Right renal pelvis (tissue), 4 donors: ENCODE measurements around the gene KRTAP12-2. TPM values are rescaled to one million over a fixed set of nuclear protein-coding genes. Genes with fewer than 3 reads are reported as not detected.
"Not testable (repeated sequence)": the region's sequence is repeated elsewhere in the genome, so short reads cannot be mapped to it uniquely, and the experiment has no call there.

Experiments used
- DNase-seq, 4 donors: peaks; one replicate each; pipeline ENCODE4 v3.0.0-alpha.2; 2013; ENCODE audit warnings: low read depth in 4 of 4, low spot score in 3 of 4, missing footprints in 1 of 4
- polyA plus RNA-seq, 4 donors: library from polyadenylated mRNA; unstranded; fragments of 120-200 nt; gene quantifications; one replicate each; pipeline ENCODE4 v1.2.1, GENCODE V29; 2013; ENCODE audit not compliant: insufficient read length in 4 of 4

Gene KRTAP12-2
- polyA plus RNA-seq, 4 donors, result not detected

DNA sequence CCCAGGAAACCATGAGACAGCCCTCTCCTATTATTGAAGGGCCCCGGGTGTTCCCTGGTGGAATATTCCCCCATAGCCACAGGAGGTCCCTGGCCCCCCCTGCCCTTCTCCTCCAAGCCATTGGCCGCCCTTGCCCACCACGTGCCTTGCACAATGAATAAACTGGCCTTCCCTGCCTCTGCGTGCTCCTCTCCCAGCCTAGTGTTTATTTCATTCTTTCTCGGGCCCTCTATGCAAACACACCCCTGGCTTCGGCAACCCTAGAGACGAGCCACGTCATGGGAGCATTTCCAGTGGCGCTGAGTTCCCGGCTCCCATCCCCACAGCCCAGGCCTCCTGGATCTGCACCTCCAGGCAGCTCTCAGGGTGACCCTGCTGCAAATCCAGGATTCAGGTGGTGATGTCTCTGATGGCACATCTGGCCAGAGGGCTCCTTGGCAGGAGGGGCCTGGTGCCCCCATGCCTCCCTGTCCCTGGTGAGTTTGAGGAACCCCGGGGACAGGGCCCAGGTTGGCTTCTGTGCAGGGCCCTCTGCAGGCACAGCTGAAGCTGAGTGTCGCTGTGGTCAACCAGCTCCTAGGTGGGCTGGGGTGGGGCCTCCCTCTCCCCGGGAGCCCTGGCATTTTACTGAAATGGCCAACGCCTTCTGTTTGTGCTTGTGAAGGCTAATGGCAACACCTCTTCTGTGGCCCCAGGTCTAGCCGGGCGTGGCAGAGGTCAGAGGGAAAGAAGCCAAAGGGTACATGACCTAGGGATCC, 36.4 kb upstream of the KRTAP12-2 start:
- DNase-seq, result no peak

GRCh38 chr21:44702111-44702972, 35.6 kb upstream of the KRTAP12-2 start:
- no peak for DNase-seq

GRCh38 chr21:44701541-44701940, 34.8 kb upstream of the KRTAP12-2 start:
- DNase-seq, result no peak

DNA sequence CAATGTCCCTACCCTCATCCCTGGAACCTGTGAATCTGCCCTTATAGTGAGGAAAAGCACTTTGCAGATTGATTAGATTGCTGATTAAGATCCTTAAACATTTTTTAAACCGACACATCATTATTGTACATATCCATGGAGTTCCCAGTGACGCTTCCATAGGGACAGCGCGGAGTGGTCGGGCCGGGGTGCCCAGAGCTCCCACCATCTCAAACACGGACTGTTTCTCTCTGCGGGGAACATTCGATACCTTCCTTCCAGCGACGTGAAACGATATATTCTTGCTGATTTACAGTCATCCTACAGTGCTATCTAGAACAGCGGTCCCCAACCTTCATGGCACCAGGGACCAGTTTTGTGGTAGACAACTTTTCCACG, 34.3 kb upstream of the KRTAP12-2 start:
- no peak for DNase-seq

GRCh38 chr21:44700101-44701022, 33.6 kb upstream of the KRTAP12-2 start:
- no peak for DNase-seq

DNA sequence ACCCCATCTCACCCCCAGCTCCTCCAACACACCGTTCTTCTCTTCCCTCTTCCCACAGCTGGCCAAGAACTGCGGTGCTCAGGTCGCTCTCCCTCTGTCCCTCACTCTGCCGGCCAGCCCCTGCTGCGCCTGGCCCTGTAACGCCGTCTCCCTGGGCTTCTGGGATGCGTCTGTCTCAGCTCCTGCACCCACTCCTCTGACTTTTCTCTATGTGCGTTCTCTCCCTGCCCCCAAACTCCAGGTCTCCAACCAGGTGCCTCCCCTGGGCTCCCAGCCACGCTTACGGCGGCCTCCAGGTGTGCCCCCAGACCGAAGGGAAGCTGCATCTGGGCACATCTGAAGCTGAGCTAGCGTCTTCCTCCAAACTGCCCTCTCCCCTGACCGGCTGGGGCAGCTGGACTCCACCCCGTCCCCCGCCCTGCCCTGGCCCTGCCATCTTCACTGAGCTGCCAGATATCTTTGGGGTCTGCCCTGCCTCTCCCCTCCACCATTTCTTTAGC, 32.8 kb upstream of the KRTAP12-2 start:
- DNase-seq, result no peak

DNA sequence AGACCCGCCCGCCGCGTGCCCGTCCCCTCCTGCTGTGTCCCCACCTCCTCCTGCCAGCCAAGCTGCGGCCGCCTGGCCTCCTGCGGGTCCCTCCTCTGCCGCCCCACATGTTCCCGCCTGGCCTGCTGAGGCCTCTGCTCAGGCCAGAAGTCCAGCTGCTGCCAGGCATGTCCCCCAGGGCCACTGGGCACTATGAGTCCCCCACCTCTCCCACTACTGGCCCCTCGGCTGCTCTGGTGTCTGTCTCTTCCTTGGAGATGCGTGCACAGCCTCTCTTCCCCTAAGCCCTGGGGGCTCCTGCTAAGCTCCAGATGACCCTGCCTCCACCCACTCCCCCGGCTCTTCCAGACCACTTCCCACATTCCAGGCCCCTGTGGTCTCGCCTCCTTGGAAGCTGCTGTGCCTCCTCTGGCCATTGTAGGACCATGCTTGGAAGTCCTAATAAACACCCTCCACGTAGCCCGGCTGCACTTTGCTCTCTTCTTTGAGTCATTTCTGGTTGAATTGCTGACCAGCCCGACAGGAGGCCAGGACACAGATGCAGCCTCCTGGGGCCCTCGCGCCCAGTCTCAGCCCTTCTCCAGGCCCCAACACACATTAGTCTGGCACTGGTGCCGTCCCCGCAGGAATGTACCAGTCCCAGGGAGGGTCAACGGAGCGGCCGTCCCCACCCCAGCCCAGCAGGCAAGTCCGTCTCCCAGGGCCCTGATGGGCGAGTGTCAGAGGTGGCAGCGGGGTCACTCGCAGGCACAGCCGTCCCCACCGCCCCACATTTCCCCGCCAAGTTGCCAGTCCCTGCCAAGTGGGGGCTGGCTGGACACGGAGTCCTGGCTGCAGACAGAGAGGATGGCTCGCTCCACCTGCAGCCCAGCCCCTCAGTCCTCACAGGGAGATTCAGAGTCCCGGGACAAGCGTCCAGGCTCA, 31.3 kb upstream of the KRTAP12-2 start:
- DNase-seq, result no peak

DNA sequence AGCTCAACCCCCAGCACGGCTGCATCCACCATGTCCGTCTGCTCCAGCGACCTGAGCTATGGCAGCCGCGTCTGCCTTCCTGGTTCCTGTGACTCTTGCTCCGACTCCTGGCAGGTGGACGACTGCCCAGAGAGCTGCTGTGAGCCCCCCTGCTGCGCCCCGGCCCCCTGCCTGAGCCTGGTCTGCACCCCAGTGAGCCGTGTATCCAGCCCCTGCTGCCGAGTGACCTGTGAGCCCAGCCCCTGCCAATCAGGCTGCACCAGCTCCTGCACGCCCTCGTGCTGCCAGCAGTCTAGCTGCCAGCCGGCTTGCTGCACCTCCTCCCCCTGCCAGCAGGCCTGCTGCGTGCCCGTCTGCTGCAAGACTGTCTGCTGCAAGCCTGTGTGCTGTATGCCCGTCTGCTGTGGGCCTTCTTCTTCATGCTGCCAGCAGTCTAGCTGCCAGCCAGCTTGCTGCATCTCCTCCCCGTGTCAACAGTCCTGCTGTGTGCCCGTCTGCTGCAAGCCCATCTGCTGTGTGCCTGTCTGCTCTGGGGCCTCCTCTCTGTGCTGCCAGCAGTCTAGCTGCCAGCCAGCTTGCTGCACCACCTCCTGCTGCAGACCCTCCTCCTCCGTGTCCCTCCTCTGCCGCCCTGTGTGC, 30.6 kb upstream of the KRTAP12-2 start, which contains the start of gene KRTAP10-12:
Gene KRTAP10-12 (plus strand): TSS at position 1 of the 639 bp plus-strand sequence. CDS start 30 bp downstream, at position 31.
- not testable (repeated sequence) for DNase-seq

DNA sequence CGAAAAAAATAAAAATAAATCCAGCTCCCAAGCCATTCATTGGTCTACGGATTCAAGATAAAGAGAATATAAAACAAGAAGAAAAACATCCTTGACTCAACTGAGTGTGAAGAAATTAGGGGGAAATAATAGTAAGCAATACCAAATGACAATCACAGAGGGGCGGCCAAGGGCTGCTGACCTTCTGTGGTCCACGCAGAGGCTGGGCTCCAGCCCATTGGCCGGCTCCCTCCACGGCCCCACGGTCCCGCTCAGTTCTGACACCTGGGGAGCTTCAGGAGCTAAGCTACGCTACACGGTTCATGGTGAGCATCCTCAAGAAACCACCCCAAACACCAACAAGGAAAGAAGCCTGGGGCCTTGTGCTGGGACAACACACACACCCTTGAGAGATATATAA, 29.8 kb upstream of the KRTAP12-2 start:
- no peak for DNase-seq

- DNase-seq, result no peak
These were observed 28.9 kb upstream of the KRTAP12-2 start for GRCh38 chr21:44695641-44696040.

DNA sequence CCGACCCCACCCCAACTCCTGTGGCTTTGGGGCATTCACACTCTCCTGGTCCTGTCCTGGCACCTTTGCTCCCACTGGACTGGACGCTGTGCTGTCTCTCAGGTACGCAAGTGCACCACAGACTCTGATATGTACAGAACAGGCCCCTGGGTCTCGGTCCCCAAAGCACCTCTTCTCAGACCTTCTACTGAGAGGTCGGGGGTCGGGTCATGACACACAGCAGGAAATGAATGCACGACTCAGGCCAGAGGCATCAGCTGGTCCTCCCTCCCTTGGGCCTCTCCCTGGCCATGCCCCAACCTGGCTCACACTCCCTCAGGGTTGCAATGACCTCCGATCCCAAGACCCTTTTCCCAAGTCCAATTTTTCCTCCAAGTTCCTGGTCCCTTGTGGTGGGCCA, 28.5 kb upstream of the KRTAP12-2 start:
- DNase-seq, result no peak

DNA sequence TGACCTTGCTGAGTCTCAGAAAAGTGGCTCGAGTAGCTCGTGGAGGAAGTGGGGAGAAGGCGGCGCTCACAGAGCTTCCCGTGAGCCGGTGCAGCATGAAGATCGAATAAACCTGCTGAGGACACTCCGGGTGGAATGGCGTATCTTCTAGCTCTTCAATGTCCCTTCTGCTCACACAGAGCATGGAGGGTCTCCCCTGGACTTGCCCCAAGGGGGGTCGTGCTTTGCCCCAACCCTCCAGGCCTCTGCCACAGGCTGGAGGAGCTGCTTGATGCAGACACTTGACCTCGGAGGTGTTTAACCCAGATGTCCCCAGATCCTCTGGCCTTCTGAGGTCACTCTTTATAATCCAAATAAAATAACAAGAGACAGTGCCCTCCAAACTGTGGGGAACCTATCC, 28.0 kb upstream of the KRTAP12-2 start:
- DNase-seq, result no peak

- no peak for DNase-seq
These were observed 26.2 kb upstream of the KRTAP12-2 start for GRCh38 chr21:44692798-44693512.

DNA sequence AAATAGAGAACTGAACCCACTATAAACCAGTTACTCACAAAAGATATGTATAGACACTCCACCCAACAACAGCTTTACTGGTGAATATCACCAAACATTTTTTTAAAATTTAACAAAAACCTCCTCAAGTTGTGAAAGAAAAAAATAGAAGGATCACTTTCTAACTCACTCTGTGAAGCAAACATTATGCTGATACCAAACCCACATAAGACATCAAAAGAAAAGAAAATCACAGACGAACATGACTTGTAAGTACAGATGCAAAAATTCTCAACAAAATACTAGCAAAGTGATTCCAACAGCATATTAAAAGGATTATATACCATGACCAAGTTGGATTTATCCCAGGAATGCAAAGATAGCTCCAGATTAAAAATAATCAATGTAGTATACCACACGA, 25.0 kb upstream of the KRTAP12-2 start:
- no peak for DNase-seq

DNA sequence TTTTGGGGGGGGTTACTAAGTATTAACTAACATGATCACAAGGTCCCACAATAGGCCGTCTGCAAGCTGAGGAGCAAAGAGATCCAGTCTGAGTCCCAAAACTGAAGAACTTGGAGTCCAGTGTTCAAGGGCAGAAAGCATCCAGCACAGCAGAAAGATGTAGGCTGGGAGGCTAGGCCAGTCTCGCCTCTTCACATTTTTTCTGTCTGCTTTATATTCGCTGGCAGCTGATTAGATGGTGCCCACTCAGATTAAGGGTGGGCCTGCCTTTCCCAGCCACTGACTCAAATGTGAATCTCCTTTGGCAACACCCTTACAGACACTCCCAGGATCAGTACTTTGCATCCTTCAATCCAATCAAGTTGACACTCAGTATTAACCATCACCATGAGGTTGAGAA, 23.0 kb upstream of the KRTAP12-2 start:
- DNase-seq, result not testable (repeated sequence)

DNA sequence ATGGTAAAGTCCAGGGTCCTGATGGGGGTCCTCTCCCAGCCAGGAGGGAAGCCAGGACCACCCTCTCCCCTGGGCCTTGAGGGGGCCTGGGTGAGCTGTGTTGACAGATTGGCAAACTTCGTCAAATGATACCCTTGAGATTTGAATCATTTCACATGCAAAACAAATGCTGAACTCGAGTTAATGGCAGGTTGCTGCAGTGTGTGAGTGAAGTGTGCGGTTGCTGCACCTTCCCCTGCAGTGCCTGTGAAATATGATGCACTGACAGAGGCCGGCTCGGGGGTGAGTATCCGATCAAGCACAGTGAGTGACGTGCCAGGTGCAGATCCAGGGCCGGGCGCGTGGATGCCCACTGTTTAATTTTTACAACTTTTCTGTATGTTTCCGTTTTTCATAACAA, 20.9 kb upstream of the KRTAP12-2 start:
- DNase-seq, result no peak

DNA sequence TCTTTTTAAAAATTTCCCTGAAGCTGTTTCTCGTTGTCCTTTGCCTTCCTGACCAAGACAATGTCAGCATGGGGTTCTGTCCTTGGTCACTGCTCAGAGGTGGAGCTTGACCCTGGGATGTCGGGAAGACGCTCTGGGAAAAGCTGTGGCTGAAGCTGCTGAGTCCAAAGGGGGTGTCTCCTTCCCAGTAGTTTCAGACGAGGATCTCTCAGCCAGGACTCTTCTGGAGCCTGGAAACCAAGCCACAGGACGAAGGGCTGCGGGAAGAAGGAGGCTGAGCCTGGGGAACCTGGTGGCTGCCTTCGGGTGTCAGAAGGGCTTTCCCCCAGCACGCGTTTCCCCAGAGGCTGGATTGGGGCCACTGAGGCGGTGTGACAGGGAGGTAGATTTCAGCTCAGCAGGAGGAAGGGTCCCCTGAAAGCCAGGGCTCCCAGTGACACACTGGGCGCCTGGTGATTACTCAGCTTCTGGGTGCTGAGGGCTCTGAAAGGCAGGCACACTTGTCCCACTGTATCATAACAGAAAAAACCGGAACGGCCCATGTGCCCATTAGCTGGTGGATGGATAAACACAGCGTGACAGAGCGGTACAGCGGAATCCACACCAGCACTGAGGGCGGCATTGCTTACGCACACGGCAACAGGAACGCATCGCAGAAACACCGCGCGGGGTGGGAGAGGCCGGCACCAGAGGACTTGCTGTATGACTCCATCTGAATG, 20.3 kb upstream of the KRTAP12-2 start:
- no peak for DNase-seq
